EL (cell line): ENCODE measurements around the gene DCAF4.
"Not testable (repeated sequence)": the region's sequence is repeated elsewhere in the genome, so short reads cannot be mapped to it uniquely, and the experiment has no call there.

Experiments
- DNase-seq: peaks from one replicate; pipeline ENCODE4 v3.0.0-alpha.2; 2016

DCAF4 gene

GRCh38 chr14:72939630-72940029, 13.4 kb downstream of the DCAF4 start:
- DNase-seq = no peak

GRCh38 chr14:72941286-72941985, 15.2 kb downstream of the DCAF4 start:
- no peak for DNase-seq

GRCh38 chr14:72942934-72943333, 16.7 kb downstream of the DCAF4 start:
- DNase-seq = no peak

GRCh38 chr14:72943876-72944430, 17.7 kb downstream of the DCAF4 start:
- DNase-seq = no peak

GRCh38 chr14:72945356-72946027, 19.2 kb downstream of the DCAF4 start:
- no peak for DNase-seq

GRCh38 chr14:72946491-72946890, 20.2 kb downstream of the DCAF4 start:
- DNase-seq = peak; percentile 63

- DNase-seq = no peak
Observed at GRCh38 chr14:72947366-72948160, 21.3 kb downstream of the DCAF4 start.

- DNase-seq = peak; percentile 67
Observed at GRCh38 chr14:72948481-72949138, 22.3 kb downstream of the DCAF4 start.

GRCh38 chr14:72952171-72952570, 25.9 kb downstream of the DCAF4 start:
- DNase-seq = no peak

- DNase-seq = not testable (repeated sequence)
Observed at GRCh38 chr14:72956741-72957140, 30.5 kb downstream of the DCAF4 start.

- DNase-seq = no peak
Observed at GRCh38 chr14:72957213-72957612, 30.9 kb downstream of the DCAF4 start.

- DNase-seq = no peak
Observed at GRCh38 chr14:72958548-72958947, 32.3 kb downstream of the DCAF4 start.

- not testable (repeated sequence) for DNase-seq
Observed at GRCh38 chr14:72961016-72961415, 34.8 kb downstream of the DCAF4 start.

- peak; percentile 75 for DNase-seq
Observed at GRCh38 chr14:72961579-72962335, 35.5 kb downstream of the DCAF4 start.

- DNase-seq = peak; percentile 43
Observed at GRCh38 chr14:72962336-72962754, 36.1 kb downstream of the DCAF4 start.

- DNase-seq = peak; percentile 88
Observed at GRCh38 chr14:72962829-72963312, 36.6 kb downstream of the DCAF4 start.

- peak; percentile 40 for DNase-seq
Observed at GRCh38 chr14:72965249-72965648, 39.0 kb downstream of the DCAF4 start.

- DNase-seq = no peak
Observed at GRCh38 chr14:72966038-72966437, 39.8 kb downstream of the DCAF4 start.

- DNase-seq = no peak
Observed at GRCh38 chr14:72968316-72968715, 42.1 kb downstream of the DCAF4 start.

GRCh38 chr14:72970058-72970630, 43.9 kb downstream of the DCAF4 start:
- no peak for DNase-seq

- no peak for DNase-seq
Observed at GRCh38 chr14:72970824-72971434, 44.7 kb downstream of the DCAF4 start.
